ENCODE results near the gene VASN.

Gene VASN

DNA sequence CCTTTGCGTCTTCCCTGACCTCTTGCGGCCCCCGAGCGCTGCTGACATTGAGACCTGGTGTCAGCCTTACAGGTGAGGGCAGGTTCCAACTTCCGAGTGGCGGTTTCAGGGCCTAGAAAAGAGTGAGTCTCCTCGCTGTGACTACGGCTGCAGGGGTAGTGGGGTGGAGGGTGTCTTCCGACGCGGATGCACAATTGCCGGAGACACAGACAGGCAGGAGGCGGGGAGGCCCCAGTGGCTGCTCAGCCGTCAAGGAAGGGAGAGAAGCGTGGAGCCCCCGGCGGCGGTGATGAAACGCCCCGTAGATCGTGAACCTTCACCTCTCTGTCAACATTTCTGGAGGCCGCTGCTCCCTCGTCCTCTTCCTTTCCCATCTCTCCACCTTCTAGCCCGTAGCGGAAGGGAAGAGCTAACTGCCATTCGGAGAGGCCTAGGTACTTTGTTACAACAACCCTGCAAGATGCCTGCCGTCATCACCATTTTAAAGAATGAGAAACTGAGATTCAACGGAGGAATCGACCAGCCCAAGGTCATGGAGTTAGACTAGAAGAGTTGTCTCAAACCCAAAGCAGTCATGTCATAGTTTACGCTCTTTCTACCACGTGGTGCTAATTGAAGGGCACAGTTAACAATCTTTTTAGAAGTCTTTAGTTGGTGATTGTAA lies 54.5 kb downstream of the VASN start:
- DNase-seq (ENCODE audit: low spot score): no peak

DNA sequence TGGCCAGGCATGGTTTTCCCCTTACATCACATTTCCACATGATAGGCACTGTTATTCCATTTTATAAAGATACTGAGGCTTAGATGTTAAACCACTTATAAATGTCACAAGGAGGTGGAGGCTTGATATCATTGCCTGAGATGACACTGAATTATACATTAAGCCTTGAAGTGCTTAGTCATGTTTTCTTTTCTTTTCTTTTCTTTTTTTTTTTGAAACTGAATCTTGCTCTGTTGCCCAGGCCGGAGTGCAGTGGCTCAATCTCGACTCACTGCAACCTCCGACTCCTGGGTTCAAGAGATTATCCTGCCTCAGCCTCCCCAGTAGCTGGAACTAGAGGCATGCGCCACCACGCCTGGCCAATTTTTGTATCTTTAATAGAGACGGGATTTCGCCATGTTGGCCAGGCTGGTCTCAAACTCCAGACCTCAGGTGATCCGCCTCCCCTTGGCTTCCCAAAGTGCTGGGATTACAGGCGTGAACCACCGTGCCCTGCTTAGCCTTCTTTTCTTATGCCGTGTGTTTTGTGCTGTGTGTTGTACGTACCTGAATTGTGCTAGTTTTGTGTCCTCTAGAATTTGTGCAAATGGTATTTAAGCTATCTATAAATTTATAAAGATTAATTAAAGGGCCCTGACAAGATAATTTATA lies 55.2 kb downstream of the VASN start:
- DNase-seq (ENCODE audit: low spot score): no peak

DNA sequence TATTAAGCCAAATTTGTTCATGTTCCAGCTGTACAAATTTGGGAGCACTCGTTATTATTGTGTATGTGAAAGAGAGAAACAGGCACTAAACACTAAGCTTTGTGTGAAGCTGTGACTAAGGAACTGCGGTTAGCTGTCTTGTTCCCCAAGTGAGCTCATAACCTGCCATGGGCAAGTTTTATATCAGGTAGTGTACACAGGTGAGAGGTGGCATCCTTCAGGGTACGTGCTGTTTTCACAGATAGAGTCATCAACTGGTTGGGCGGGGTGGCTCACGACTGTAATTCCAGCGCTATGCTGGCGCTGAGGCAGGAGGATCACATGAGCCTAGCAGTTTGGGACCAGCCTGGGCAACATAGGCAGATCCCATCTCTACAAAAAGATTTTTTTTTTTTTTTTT lies 56.9 kb downstream of the VASN start:
- no peak for DNase-seq (ENCODE audit: low spot score)

DNA sequence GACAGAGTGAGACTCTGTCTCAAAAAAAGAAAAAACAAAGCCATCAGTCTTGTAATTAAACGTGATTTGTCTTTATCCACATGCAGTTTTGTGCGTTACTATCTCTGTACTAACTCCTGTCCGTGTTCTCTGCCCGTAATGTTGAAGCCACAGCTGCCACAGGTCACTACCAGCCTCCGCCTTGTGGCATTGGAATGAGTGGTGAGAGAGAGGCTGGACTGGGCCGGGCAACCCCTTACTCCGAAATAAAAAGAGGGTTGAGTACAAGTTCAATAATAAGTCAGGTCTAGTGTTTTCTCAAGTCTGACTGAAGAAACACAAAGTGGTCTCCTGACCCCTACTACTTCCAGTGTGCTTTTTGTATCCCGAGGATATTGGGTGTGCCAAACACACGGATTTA lies 59.4 kb downstream of the VASN start:
- no peak for DNase-seq (ENCODE audit: low spot score)
